Upper lobe of left lung (tissue), 4 donors: ENCODE data around the gene LDLRAD3.

Experiments
- CTCF ChIP-seq, 6 experiments: fragments of 450-650 bp in 4 of 6; fragments of 200-600 bp in 2 of 6; sonication (generic) in 2 of 6; IDR thresholded peaks; one replicate each; pipeline ENCODE4 v1.5.1; 2016 to 2019; ENCODE audit warnings: antibody characterized with exemption in 6 of 6
- POLR2A ChIP-seq, 4 donors: fragments of 450-650 bp; IDR thresholded peaks; one replicate each; pipeline ENCODE4 v1.5.1; 2016 to 2017; ENCODE audit warnings: antibody characterized with exemption in 4 of 4, mild to moderate bottlenecking in 2 of 4
- POLR2AphosphoS5 ChIP-seq, 2 donors: sonication (generic); formaldehyde crosslinking; IDR thresholded peaks; one replicate each; pipeline ENCODE4 v1.5.1; 2017; ENCODE audit warnings: antibody characterized with exemption in 2 of 2

- TF ChIP-seq CTCF (IDR thresholded peaks at IDR 0.05), result no peak
- TF ChIP-seq POLR2AphosphoS5 (IDR thresholded peaks at IDR 0.05), result no peak
- no peak for TF ChIP-seq POLR2A (IDR thresholded peaks at IDR 0.05)
Observed at GRCh38 chr11:36237391-36237790, 293.5 kb downstream of the LDLRAD3 start.
